NCI-H748 (cell line): Measurements from ENCODE around the gene CLIC4.
"Not testable (repeated sequence)": the region's sequence is repeated elsewhere in the genome, so short reads cannot be mapped to it uniquely, and the experiment has no call there.

Source experiments
- DNase-seq: peaks from one replicate; lab custom pipeline; 2025; ENCODE audit not compliant: unreplicated experiment; lab: John Stamatoyannopoulos, UW

CLIC4 gene

DNA sequence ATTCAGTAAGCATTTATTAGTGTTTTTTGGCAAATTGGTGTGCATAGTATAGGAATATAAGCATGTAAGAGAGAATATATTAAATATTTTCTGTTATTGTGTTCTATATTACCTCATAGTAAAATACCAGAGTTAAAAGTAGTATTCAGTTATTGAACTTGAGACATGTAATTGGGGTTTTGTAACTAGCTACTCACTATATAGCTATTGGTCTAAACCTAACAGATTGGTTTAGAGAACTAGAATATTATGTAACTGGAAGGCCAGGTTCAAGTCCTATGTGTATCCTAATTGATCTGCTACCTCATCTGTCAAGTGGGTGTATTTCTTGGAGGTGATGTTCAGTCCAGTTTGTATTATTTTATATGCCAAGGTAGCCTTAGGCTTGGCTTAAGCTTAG, 26.3 kb downstream of the CLIC4 start:
- DNase-seq: no peak

DNA sequence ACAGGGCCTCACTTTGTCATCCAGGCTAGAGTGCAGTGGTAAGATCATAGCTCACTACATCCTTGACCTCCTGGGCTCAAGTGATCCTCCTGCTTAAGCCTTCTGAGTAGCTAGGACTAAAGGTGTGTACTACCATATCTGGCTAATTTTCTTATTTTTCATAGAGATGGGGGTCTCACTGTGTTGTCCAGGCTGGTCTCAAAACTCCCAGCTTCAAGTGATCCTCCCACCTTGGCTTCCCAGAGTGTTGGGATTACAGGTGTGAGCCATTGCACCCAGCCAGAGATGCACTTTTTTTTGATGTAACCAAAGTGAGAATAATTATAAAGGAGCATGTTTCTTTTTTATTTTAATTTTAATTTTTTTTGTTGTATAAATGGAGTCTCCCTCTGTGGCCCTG, 28.4 kb downstream of the CLIC4 start:
- no peak for DNase-seq

- no peak for DNase-seq
Measured at GRCh38 chr1:24775348-24775747, 30.1 kb downstream of the CLIC4 start.

DNA sequence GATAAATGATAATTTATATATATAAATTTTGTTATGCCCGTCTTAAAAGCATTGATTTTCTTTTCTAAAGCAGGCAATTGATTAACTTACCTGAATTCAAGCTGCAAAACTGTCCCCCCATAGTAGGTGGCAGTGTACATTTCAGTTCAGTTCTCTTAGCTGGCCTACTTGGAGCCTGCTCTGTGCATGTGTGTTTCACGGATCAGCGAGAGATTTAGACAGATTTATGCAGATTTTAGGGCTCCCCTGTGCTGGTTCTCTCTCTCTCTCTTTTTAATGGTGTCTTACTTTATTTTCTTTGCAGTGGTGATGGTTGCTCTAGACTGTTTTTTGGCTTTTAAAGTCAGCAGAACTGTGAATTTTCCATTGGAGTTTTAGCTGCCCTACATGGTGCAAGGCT, 30.7 kb downstream of the CLIC4 start:
- no peak for DNase-seq

GRCh38 chr1:24776821-24777220, 31.6 kb downstream of the CLIC4 start:
- no peak for DNase-seq

DNA sequence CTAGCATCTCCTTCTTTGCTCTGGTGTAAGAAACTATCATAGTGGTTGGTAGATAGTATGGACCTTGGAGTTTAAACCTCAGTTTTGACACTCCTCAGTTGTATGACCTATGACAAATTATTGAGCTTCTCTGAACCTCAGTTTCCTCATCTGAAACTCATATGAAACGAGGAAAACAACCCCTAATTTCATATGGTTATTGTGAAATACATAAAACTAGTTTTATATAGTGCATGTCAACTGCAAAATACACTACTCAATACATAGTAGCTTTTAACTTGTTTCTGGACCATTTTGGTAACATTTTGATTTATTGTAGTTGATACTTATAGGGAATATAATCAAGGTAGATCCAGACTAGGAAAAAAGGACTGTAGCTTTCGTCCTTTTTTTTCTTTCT, 32.9 kb downstream of the CLIC4 start:
- DNase-seq: no peak

- not testable (repeated sequence) for DNase-seq
Measured at GRCh38 chr1:24779199-24779598, 34.0 kb downstream of the CLIC4 start.

DNA sequence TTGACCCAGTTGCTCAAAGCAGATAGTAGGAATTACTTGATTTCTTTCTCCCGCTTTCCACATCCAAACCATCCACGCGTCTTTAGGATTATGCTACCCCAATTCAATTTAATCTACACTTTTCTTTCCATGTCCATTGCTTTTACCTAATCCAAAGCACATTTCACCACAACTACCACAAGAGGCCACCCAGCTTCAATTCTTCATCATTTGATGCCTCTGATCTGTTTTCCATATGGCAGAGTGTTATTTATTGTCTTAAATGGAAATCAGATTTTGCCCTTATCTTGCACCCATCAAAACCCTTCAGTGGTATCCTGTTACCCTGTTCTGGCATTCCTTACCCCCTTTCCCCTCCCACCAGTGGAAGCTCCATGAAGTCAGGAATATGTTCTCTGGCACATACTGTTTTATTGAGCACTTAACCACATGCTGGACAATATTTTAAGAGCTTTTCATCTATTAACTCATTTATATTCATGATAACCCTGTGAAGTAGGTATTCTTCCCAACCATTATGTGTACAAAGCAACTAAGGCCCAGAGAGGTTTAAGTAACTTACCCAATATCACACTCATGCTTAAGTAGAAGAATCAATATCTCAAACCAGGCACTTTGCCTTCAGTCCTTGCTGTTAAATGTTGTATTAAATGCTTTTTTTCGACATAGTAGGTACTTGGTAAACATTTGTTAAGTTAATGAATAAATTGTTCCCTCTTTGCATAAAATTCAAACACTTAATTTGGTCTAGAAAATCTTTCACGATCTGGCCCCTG, 34.6 kb downstream of the CLIC4 start:
- no peak for DNase-seq

- not testable (repeated sequence) for DNase-seq
Measured at GRCh38 chr1:24780626-24781025, 35.4 kb downstream of the CLIC4 start.

DNA sequence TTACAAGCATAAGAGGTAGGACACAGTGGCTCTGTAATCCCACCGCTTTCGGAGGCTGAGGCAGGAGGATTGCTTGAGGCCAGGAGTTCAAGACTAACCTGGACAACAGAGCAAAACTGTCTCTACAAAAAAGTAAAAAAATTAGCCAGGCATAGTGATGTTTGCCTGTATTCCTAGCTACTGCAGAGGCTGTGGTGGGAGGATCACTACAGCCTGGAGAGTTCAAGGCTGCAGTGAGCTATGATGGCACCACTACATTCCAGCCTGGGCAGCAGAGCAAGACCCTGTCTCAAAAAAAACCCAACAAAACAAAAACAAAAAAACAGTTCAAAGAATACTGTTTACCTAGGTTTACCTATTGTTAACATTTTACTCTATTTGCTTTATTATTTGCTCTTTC, 37.4 kb downstream of the CLIC4 start:
- no peak for DNase-seq

DNA sequence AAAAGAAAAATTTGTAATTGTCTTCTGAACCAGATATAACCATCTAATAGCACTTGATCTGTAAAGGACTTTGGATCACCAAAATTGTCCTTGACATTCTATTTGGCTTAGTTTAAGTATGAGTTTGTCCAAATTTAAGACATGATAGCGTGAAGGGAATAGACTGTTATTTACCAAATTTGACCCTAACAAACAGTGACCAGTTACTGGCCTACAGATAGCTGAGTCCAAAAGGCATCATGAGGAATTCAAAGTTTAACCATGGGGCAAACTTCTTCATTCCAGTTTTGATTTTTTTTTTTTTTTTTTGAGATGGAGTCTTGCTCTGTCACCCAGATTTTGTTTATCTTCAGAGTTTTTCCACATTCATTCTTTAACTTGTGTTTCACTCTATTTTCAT, 38.5 kb downstream of the CLIC4 start:
- DNase-seq: no peak

DNA sequence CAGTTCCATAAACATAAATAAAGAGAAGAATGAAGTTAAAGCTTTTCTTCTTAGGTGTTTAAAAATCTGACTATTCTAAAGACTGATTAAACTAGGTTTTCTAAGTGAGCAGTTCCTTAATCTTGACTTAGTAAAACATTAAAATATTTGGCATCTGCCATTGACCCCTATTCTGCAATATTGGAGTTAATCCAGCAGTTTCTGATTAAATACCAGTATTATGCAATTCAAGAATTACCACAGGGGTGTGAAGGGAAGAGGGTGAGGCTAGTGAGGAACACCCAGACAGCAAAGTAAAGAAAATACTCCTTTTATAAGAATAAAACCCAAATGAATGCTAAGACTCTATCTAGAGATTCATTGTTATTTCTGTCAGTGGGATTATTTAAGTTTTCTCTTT, 40.9 kb downstream of the CLIC4 start:
- no peak for DNase-seq

DNA sequence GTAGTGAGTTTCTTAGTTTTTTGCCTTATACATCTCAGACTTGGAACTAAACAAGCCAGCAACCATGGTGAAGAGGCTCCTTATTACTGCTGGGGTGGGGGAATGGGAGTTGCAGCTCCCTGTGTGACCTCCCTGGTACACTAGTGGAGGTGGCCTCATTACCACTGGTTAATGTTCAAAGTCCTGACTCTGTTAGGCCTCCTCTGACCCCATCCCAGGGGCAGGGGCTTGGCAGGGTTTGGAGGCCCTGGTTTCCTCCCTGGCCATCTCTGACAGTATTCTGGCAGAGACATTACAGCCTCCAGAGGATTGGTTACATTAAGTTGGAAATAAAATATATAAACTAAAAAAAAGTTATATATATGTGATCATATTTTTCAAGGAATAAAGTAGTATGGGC, 45.2 kb downstream of the CLIC4 start:
- no peak for DNase-seq

DNA sequence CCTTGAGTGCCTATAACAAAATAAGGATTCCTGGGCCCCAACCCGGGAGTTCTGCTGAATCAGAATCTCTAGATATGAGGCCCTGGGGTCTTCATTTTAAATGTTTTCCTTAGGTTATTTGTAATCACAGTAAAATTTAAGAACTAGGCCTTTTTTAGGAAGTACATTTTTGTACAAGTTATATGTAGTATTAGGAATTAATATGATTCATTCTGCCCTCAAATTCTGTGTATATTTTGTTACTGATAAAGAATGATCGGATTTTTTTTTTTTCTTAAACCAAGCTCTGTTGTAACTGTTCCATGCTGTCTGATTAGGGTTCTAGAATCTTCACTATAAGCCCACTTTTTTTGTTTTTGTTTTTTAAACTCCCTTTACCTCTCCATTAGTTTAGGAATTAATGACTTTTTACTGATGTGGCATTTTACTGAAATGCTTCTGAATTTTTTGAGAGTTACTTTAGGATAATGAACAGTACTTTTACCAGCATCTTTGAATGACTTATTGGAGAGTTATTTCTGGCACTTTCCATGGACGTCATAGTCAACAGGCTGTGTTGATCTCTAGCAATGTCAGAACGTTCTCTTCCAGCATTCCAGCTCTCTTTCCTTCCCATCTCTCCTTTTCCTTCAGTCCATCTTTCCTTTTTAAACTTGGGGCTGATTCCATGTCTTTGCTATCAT, 48.3 kb downstream of the CLIC4 start:
- no peak for DNase-seq

- not testable (repeated sequence) for DNase-seq
Measured at GRCh38 chr1:24794130-24794502, 48.9 kb downstream of the CLIC4 start.

- no peak for DNase-seq
Measured at GRCh38 chr1:24795236-24795635, 50.0 kb downstream of the CLIC4 start.

- no peak for DNase-seq
Measured at GRCh38 chr1:24796524-24796923, 51.3 kb downstream of the CLIC4 start.

DNA sequence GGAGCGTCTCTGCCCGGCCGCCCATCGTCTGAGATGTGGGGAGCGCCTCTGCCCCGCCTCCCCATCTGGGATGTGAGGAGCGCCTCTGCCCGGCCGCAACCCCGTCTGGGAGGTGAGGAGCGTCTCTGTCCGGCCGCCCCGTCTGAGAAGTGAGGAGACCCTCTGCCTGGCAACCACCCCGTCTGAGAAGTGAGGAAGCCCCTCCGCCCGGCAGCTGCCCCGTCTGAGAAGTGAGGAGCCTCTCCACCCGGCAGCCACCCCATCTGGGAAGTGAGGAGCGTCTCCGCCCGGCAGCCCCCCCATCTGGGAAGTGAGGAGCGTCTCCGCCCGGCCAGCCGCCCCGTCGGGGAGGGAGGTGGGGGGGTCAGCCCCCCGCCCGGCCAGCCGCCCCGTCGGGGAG, 54.0 kb downstream of the CLIC4 start:
- DNase-seq: not testable (repeated sequence)

DNA sequence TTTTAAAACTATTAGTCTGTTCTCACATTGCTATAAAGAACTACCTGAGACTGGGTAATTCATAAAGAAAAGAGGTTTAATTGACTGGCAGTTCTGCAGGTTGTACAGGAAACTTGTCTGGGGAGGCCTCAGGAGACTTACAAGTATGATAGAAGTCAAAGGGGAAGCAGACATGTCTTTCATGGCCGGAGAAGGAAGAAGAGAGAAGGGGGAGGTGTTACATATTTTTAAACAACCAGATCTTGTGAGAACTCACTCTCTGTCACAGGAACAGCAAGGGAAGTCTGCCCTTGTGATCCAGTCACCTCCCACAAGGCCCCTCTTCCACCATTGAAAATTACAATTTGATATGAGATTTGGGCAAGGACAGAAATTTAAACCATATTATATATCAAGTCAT, 55.9 kb downstream of the CLIC4 start:
- no peak for DNase-seq

GRCh38 chr1:24803220-24803619, 58.0 kb downstream of the CLIC4 start:
- no peak for DNase-seq

GRCh38 chr1:24803987-24804530, 58.8 kb downstream of the CLIC4 start:
- no peak for DNase-seq

GRCh38 chr1:24805534-24806301, 60.5 kb downstream of the CLIC4 start:
- no peak for DNase-seq
